Measurements from ENCODE around the gene MAPK12. TPM values are rescaled to one million over a fixed set of nuclear protein-coding genes. Genes with fewer than 3 reads are reported as not detected.

MAPK12 gene
- total and polyA plus RNA-seq, 9 of the 15 experiments (the other 6 are each of a cell fraction or from before 2014, with no cell fraction given): 0.79 to 71.5 (median 32.8) TPM

DNA sequence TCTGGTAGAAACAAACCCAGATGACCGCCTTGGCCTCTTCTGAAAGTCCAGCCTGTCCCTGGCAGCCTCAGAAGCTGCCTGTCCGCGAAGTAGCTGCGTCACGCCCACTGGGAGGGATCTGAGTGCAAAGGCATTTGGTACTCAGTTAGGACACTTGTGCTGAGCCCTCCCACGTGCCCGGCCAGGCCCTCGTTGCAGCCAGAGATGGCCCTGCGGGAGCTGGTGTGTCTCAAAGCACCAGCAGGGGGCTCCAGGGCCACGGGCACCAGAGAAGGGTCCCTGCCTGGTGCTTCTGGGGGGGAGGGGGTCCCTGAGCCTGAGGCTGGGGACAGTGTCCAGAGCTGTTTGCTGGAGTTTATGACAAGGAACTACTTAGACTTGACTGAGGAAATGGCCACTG lies 54.9 kb downstream of the MAPK12 start:
- ChIA-PET CTCF (ENCODE audit: low intra/inter-chr PET ratio) (no interaction called here), POLR2A (no interaction called here)
- FAIRE-seq: no peak
- peak; percentile 45; the same call in 1 of the 2 replicates for TF ChIP-seq USF1 (CRISPR knock-in tag; IDR thresholded peaks at IDR 0.05)
- TF ChIP-seq ATF2 (CRISPR knock-in tag; IDR thresholded peaks at IDR 0.05): no peak
- TF ChIP-seq, protein P1, sequence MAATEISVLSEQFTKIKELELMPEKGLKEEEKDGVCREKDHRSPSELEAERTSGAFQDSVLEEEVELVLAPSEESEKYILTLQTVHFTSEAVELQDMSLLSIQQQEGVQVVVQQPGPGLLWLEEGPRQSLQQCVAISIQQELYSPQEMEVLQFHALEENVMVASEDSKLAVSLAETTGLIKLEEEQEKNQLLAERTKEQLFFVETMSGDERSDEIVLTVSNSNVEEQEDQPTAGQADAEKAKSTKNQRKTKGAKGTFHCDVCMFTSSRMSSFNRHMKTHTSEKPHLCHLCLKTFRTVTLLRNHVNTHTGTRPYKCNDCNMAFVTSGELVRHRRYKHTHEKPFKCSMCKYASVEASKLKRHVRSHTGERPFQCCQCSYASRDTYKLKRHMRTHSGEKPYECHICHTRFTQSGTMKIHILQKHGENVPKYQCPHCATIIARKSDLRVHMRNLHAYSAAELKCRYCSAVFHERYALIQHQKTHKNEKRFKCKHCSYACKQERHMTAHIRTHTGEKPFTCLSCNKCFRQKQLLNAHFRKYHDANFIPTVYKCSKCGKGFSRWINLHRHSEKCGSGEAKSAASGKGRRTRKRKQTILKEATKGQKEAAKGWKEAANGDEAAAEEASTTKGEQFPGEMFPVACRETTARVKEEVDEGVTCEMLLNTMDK (IDR thresholded peaks at IDR 0.05; ENCODE audit: borderline replicate concordance, insufficient read depth, low read depth, low read length, poor library complexity, severe bottlenecking): peak; percentile 36
- TF ChIP-seq, protein P2, sequence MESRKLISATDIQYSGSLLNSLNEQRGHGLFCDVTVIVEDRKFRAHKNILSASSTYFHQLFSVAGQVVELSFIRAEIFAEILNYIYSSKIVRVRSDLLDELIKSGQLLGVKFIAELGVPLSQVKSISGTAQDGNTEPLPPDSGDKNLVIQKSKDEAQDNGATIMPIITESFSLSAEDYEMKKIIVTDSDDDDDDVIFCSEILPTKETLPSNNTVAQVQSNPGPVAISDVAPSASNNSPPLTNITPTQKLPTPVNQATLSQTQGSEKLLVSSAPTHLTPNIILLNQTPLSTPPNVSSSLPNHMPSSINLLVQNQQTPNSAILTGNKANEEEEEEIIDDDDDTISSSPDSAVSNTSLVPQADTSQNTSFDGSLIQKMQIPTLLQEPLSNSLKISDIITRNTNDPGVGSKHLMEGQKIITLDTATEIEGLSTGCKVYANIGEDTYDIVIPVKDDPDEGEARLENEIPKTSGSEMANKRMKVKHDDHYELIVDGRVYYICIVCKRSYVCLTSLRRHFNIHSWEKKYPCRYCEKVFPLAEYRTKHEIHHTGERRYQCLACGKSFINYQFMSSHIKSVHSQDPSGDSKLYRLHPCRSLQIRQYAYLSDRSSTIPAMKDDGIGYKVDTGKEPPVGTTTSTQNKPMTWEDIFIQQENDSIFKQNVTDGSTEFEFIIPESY (CRISPR knock-in tag; IDR thresholded peaks at IDR 0.05): peak; percentile 54; the same call in 1 of the 2 replicates
- TF ChIP-seq, protein P3, sequence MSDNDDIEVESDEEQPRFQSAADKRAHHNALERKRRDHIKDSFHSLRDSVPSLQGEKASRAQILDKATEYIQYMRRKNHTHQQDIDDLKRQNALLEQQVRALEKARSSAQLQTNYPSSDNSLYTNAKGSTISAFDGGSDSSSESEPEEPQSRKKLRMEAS (CRISPR knock-in tag; IDR thresholded peaks at IDR 0.05): peak; percentile 35
- TF ChIP-seq ZBTB7A (IDR thresholded peaks at IDR 0.05; ENCODE audit: borderline replicate concordance, control insufficient read depth, low read depth, low read length): peak; percentile 47; the same call in 1 of the 2 replicates
- no peak for TF ChIP-seq PHF8 (IDR thresholded peaks at IDR 0.05; ENCODE audit: borderline replicate concordance, low read length)
- TF ChIP-seq, protein P4, sequence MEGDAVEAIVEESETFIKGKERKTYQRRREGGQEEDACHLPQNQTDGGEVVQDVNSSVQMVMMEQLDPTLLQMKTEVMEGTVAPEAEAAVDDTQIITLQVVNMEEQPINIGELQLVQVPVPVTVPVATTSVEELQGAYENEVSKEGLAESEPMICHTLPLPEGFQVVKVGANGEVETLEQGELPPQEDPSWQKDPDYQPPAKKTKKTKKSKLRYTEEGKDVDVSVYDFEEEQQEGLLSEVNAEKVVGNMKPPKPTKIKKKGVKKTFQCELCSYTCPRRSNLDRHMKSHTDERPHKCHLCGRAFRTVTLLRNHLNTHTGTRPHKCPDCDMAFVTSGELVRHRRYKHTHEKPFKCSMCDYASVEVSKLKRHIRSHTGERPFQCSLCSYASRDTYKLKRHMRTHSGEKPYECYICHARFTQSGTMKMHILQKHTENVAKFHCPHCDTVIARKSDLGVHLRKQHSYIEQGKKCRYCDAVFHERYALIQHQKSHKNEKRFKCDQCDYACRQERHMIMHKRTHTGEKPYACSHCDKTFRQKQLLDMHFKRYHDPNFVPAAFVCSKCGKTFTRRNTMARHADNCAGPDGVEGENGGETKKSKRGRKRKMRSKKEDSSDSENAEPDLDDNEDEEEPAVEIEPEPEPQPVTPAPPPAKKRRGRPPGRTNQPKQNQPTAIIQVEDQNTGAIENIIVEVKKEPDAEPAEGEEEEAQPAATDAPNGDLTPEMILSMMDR (IDR thresholded peaks at IDR 0.05 in 2 of 3, conservative IDR thresholded peaks at IDR 0.05 in 1 of 3; ENCODE audit: insufficient read depth in 2 of 3, low read depth in 1 of 3, low read length in 3 of 3): peak; percentile 29 to 56 (median 35)
- TF ChIP-seq L3MBTL2 (IDR thresholded peaks at IDR 0.05): peak; percentile 38; the same call in 1 of the 2 replicates
- 0 out of 2 replicates have a peak, but pooled peaks have one; percentile 7 for TF ChIP-seq POLR2G (IDR thresholded peaks at IDR 0.05; ENCODE audit: low read depth, low read length)
- no peak overlapping the region for H3K27ac ChIP-seq (ENCODE audit: extremely low read depth, low read depth, low read length)
- no peaks in the 10 kb centered on the region for H3K27me3 ChIP-seq (ENCODE audit: control insufficient read depth in 2 of 2, insufficient read depth in 2 of 2, low read length in 2 of 2)
- intact Hi-C loops (cut with micrococcal nuclease) (no loop called here), in situ Hi-C loops (cut with MboI) (no loop called here)
- H3K9me3 ChIP-seq (replicated peaks; ENCODE audit: control insufficient read depth, insufficient read depth, low read depth, low read length): peaks cover 5% of the 10 kb centered on the region; the same call in 1 of the 2 replicates
- H3K36me3 ChIP-seq (ENCODE audit: control insufficient read depth, insufficient read depth, low read length): peaks cover 48% of the 10 kb centered on the region
- no peak overlapping the region for H3K4me2 ChIP-seq (ENCODE audit: insufficient read depth, low read length)
- peaks cover 5 to 45% of the 10 kb centered on the region in 2 experiments; a peak in 3 of 5 replicates for H3K4me1 ChIP-seq (replicated peaks in 1 of 2; ENCODE audit: control insufficient read depth in 2 of 2, insufficient read depth in 2 of 2, low read length in 2 of 2)
- peaks cover 15% of the 10 kb centered on the region for H3K79me2 ChIP-seq (ENCODE audit: control insufficient read depth, insufficient read depth, low read length)
- 74% methylated on average over 6 of the region's 10 CpGs for WGBS (ENCODE audit: insufficient coverage, low coverage, missing lambda C conversion rate)
- ATAC-seq: peak; percentile 67
- BruUV-seq (replicated peaks): no TSS peak
- no peak overlapping the region for H2AFZ ChIP-seq (ENCODE audit: low read depth, low read length)
- H4K20me1 ChIP-seq (replicated peaks; ENCODE audit: control insufficient read depth, insufficient read depth, low read length): 0 out of 2 replicates have a peak, but pooled peaks cover 3% of the 10 kb centered on the region
- H3K9ac ChIP-seq (ENCODE audit: insufficient read depth in 1 of 2, low read depth in 2 of 2, low read length in 2 of 2): no peak overlapping the region; a peak in 1 of 4 replicates
- H3K9me1 ChIP-seq (ENCODE audit: control insufficient read depth, insufficient read depth, low read length): no peaks in the 10 kb centered on the region
- H3K4me3 ChIP-seq: no peak overlapping the region
- DNase-seq (ENCODE audit: extremely low read depth in 1 of 4, low spot score in 3 of 4): peak; percentile 38 to 44 (median 43)
